Endodermal cell (in vitro differentiated cells): Measurements from ENCODE around the gene SUPT5H. TPM values are rescaled to one million over a fixed set of nuclear protein-coding genes. Genes with fewer than 3 reads are reported as not detected.

ENCODE experiments used
- DNase-seq: peaks from one replicate; pipeline ENCODE4 v3.0.0-alpha.2; 2017
- H3K27ac ChIP-seq: 2 replicates; pipeline ENCODE4 v1.5.1; 2013; ENCODE audit warnings: mild to moderate bottlenecking, low read depth, low read length, moderate library complexity
- H3K27me3 ChIP-seq: 2 replicates; pipeline ENCODE4 v1.6.1; 2013; ENCODE audit warnings: mild to moderate bottlenecking, low read length, moderate library complexity; ENCODE audit not compliant: insufficient read depth, control insufficient read depth, poor library complexity, severe bottlenecking
- H3K36me3 ChIP-seq: 2 replicates; pipeline ENCODE4 v1.7.0; 2013; ENCODE audit warnings: mild to moderate bottlenecking, low read length, moderate library complexity; ENCODE audit not compliant: control insufficient read depth, insufficient read depth
- H3K4me1 ChIP-seq: one replicate; pipeline ENCODE4 v1.7.0; 2013; ENCODE audit warnings: low read length; ENCODE audit not compliant: control insufficient read depth, insufficient read depth
- H3K4me3 ChIP-seq: 2 replicates; pipeline ENCODE4 v1.5.1; 2013; ENCODE audit warnings: mild to moderate bottlenecking, low read length, moderate library complexity
- H3K9ac ChIP-seq: 2 replicates; pipeline ENCODE4 v1.6.1; 2013; ENCODE audit warnings: mild to moderate bottlenecking, low read length, moderate library complexity; ENCODE audit not compliant: poor library complexity, severe bottlenecking; ENCODE audit errors: extremely low read depth
- H3K9me3 ChIP-seq: 2 replicates; pipeline ENCODE4 v1.6.1; 2013; ENCODE audit warnings: mild to moderate bottlenecking, low read length, moderate library complexity; ENCODE audit not compliant: control insufficient read depth
- H3K27ac Mint-ChIP-seq: 2 replicates; pipeline ENCODE4 v1.8.0; 2020; ENCODE audit warnings: mixed read lengths
- H3K27me3 Mint-ChIP-seq: 2 replicates; pipeline ENCODE4 v1.8.0; 2021; ENCODE audit warnings: mild to moderate bottlenecking, mixed read lengths; ENCODE audit not compliant: insufficient read depth
- H3K36me3 Mint-ChIP-seq: 2 replicates; pipeline ENCODE4 v1.8.0; 2020; ENCODE audit warnings: low read depth, mixed read lengths
- H3K4me1 Mint-ChIP-seq: 2 replicates; pipeline ENCODE4 v1.8.0; 2020; ENCODE audit warnings: mixed read lengths
- H3K4me3 Mint-ChIP-seq: 2 replicates; pipeline ENCODE4 v1.8.0; 2020; ENCODE audit warnings: mild to moderate bottlenecking, moderate library complexity, mixed read lengths
- H3K9me3 Mint-ChIP-seq: 2 replicates; pipeline ENCODE4 v1.8.0; 2020; ENCODE audit warnings: mild to moderate bottlenecking, mixed read lengths
- CTCF ChIP-seq: fragments of 200-600 bp; sonication (generic); conservative IDR thresholded peaks from 2 replicates; pipeline ENCODE4 v1.5.0; 2021; ENCODE audit warnings: antibody characterized with exemption, mild to moderate bottlenecking
- WGBS, 2 experiments: methylation state at CpG; one replicate each; pipeline versions ENCODE4 v1.1.5 to v1.1.7; 2013; ENCODE audit warnings: missing lambda C conversion rate in 2 of 2, mixed read lengths in 1 of 2; ENCODE audit not compliant: insufficient coverage in 1 of 2, insufficient read length in 1 of 2; 5-methylcytosine and 5-hydroxymethylcytosine counted together
- total RNA-seq, 2 donors: library from RNA; stranded (reverse); fragmentation: NEBNext Ultra II Directional in 1 of 2; extraction: Animal tissue kit (Norgen Biotek cat#: 25700) in 1 of 2; gene quantifications; 2 replicates in 1 of 2; 3 replicates in 1 of 2; pipeline ENCODE4 v1.2.1, GENCODE V29; 2021

Gene SUPT5H
- total RNA-seq, 2 donors from 2014 or later = 130 to 139 TPM

- Histone ChIP-seq H3K9ac (no peak overlapping the region), H3K4me1 (no peaks in the 10 kb centered on the region), H3K27ac (no peak overlapping the region), H3K4me3 (no peak overlapping the region), H3K36me3 (peaks cover 42% of the 10 kb centered on the region), H3K27me3 (no peaks in the 10 kb centered on the region), H3K9me3 (no peaks in the 10 kb centered on the region)
- Mint-ChIP-seq H3K4me1 (peaks cover 20% of the 10 kb centered on the region), H3K36me3 (peaks cover 35% of the 10 kb centered on the region), H3K9me3 (no peaks in the 10 kb centered on the region), H3K27me3 (no peaks in the 10 kb centered on the region), H3K27ac (peak overlapping the region; percentile 21), H3K4me3 (peak overlapping the region; percentile 89)
- no peak for TF ChIP-seq CTCF
- DNase-seq = no peak
- 88 to 89% methylated on average over 1 to 5 of the region's 6 CpGs for WGBS, 2 experiments
Measured at GRCh38 chr19:39483141-39483540, 37.8 kb downstream of the SUPT5H start.

- H3K4me1 Mint-ChIP-seq = no peaks in the 10 kb centered on the region
Measured at GRCh38 chr19:39489756-39490155, 44.4 kb downstream of the SUPT5H start.

GRCh38 chr19:39492225-39492624 is 46.8 kb downstream of the SUPT5H start:
- no peaks in the 10 kb centered on the region for H3K9me3 Mint-ChIP-seq
- H3K4me3 Mint-ChIP-seq = no peak overlapping the region
- Histone ChIP-seq H3K9ac (no peak overlapping the region), H3K36me3 (peaks cover 39% of the 10 kb centered on the region), H3K27me3 (no peaks in the 10 kb centered on the region), H3K4me1 (no peaks in the 10 kb centered on the region), H3K9me3 (no peaks in the 10 kb centered on the region), H3K27ac (no peak overlapping the region), H3K4me3 (no peak overlapping the region)
- no peaks in the 10 kb centered on the region for H3K27me3 Mint-ChIP-seq
- DNase-seq = no peak
- TF ChIP-seq CTCF = no peak
- 96 to 98% methylated on average over 5 to 6 of the region's 6 CpGs for WGBS, 2 experiments
- H3K27ac Mint-ChIP-seq = no peak overlapping the region
- H3K36me3 Mint-ChIP-seq = peaks cover 30% of the 10 kb centered on the region
- no peaks in the 10 kb centered on the region for H3K4me1 Mint-ChIP-seq

More at GRCh38 chr19:39489756-39490155, 44.4 kb downstream of the SUPT5H start:
- H3K4me3 Mint-ChIP-seq = no peak overlapping the region
- DNase-seq = no peak
- Histone ChIP-seq H3K27ac (no peak overlapping the region), H3K4me3 (no peak overlapping the region), H3K27me3 (no peaks in the 10 kb centered on the region), H3K9me3 (no peaks in the 10 kb centered on the region), H3K36me3 (peaks cover 57% of the 10 kb centered on the region), H3K9ac (no peak overlapping the region), H3K4me1 (no peaks in the 10 kb centered on the region)
- H3K9me3 Mint-ChIP-seq = no peaks in the 10 kb centered on the region
- peak; percentile 27 for TF ChIP-seq CTCF
- H3K36me3 Mint-ChIP-seq = peaks cover 47% of the 10 kb centered on the region
- H3K27ac Mint-ChIP-seq = peak overlapping the region; percentile 68
- H3K27me3 Mint-ChIP-seq = no peaks in the 10 kb centered on the region
- WGBS, 2 experiments = 88% methylated on average over 9 to 10 of the region's 10 CpGs
